BLaER1 treated with 17β-estradiol and CSF1 and Interleukin-3, amounts not matched to agents 10 nM and 100 nM (cell line): ENCODE data around the gene SLC12A2.

Experiments
- H3K27ac ChIP-seq, 11 experiments: shearing (Covaris generic); formaldehyde crosslinking; 2 replicates each; pipeline ENCODE4 v1.8.1; 2022
- H3K27me3 ChIP-seq, 11 experiments: shearing (Covaris generic); formaldehyde crosslinking; 2 replicates each; pipeline ENCODE4 v1.8.1; 2022
- H3K36me3 ChIP-seq, 11 experiments: shearing (Covaris generic); formaldehyde crosslinking; 2 replicates each; pipeline ENCODE4 v1.8.1; 2022
- H3K4me1 ChIP-seq, 10 experiments: shearing (Covaris generic); formaldehyde crosslinking; 2 replicates each; pipeline ENCODE4 v1.8.1; 2022
- H3K4me2 ChIP-seq, 11 experiments: shearing (Covaris generic); formaldehyde crosslinking; 2 replicates each; pipeline ENCODE4 v1.8.1; 2022
- H3K4me3 ChIP-seq, 10 experiments: shearing (Covaris generic); formaldehyde crosslinking; 2 replicates each; pipeline ENCODE4 v1.8.1; 2022
- H3K9ac ChIP-seq, 11 experiments: shearing (Covaris generic); formaldehyde crosslinking; 2 replicates each; pipeline ENCODE4 v1.8.1; 2022
- H3K9me3 ChIP-seq, 11 experiments: shearing (Covaris generic); formaldehyde crosslinking; replicated peaks in 1 of 11; 2 replicates each; pipeline ENCODE4 v1.8.1; 2022
- H4K20me1 ChIP-seq, 11 experiments: shearing (Covaris generic); formaldehyde crosslinking; 2 replicates each; pipeline ENCODE4 v1.8.1; 2022
- Cebpa-rat ChIP-seq, 11 experiments: shearing (Covaris generic); IDR thresholded peaks; 2 replicates each; pipeline ENCODE4 v1.8.1; 2022

Gene SLC12A2

DNA sequence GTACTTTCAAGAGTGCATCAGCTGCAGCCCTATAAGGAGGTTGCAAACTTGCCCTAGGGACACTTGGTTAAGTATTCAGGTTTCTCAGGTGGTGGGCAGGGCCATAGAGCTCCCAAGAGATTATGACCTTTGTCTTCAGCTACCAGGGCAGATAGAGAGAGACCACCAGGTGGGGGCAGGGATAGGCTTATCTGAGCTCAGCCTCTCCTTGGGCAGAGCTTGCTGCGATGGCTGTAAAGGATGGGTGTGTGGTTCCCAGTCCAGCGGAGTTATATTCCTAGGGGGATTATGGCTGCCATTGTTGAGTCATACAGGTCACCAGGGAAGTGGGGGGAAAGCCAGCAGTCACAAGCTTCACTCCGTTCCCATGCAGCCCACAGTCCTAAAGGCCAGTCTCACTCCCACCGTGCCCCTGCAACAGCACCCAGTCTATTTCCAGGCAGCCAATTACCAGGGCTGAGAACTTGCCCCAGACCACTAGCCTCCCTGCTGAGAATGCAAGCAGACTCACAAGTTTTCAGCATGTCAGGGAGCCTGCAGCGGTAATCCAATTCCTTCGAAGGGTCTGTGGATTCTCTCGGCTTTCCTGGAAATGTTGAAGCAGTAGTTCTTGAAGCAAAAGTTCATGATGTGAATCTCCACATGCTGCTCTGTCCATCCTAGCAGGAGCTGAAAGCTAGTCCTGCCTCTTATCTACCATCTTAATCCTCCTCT, 151.5 kb downstream of the SLC12A2 start:
- Histone ChIP-seq H3K4me3 (no peak overlapping the region), H4K20me1 (no peaks in the 10 kb centered on the region), H3K9ac (no peak overlapping the region), H3K4me1 (no peaks in the 10 kb centered on the region), H3K27me3 (no peaks in the 10 kb centered on the region), H3K4me2 (no peak overlapping the region), H3K27ac (no peak overlapping the region), H3K9me3 (no peaks in the 10 kb centered on the region; a peak in 1 of 22 replicates), H3K36me3 (no peaks in the 10 kb centered on the region)
- no peak for TF ChIP-seq Cebpa-rat (IDR thresholded peaks at IDR 0.05)

DNA sequence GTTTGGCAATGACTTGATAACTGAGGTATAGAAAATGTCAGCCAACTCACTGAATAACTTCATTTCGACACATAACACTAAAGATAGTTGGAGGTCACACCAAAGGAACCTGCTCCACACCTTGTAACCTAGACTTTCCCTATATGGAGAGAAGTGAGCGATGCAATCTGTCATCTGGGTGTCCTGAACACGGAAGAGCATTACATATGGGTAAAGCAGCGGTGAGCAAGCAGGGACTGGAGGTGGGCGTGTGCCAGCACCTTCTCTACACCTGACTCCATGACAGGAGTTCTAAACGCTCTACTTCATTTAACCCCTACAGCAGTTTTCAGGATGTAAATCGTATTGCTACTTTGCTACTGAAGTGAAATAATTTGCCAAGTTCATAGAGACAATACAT, 152.8 kb downstream of the SLC12A2 start:
- H3K9ac ChIP-seq: no peak overlapping the region
- H3K36me3 ChIP-seq: no peaks in the 10 kb centered on the region
- H3K4me1 ChIP-seq: no peaks in the 10 kb centered on the region
- no peak for TF ChIP-seq Cebpa-rat (IDR thresholded peaks at IDR 0.05)
- no peak overlapping the region for H3K27ac ChIP-seq
- no peaks in the 10 kb centered on the region for H4K20me1 ChIP-seq
- no peak overlapping the region for H3K4me2 ChIP-seq
- H3K4me3 ChIP-seq: no peak overlapping the region
- no peaks in the 10 kb centered on the region for H3K27me3 ChIP-seq
- H3K9me3 ChIP-seq: no peaks in the 10 kb centered on the region; a peak in 1 of 22 replicates

DNA sequence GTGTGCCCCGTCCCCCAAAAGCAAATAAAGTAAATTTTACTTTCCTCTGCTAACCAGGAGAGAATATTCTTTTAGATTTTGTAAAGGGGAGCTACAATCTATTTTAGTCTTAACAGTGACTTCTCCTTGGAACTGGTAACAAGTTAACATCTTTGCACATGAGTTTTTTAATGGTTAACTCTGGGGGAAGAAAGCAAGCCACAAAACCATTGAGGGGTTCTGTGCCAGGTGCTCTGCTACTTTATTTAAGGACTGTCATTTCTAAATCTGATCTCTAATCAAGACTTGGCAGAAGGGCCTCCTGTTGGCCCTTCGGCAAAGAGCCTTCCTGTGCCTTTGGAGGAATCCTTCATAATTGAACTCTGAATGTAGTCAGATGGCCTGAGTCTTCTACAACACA, 153.4 kb downstream of the SLC12A2 start:
- Histone ChIP-seq H4K20me1 (no peaks in the 10 kb centered on the region), H3K27me3 (no peaks in the 10 kb centered on the region), H3K9me3 (no peaks in the 10 kb centered on the region; a peak in 1 of 22 replicates), H3K4me1 (no peaks in the 10 kb centered on the region), H3K27ac (no peak overlapping the region), H3K9ac (no peak overlapping the region), H3K36me3 (no peaks in the 10 kb centered on the region), H3K4me2 (no peak overlapping the region), H3K4me3 (no peak overlapping the region)
- TF ChIP-seq Cebpa-rat (IDR thresholded peaks at IDR 0.05): no peak

DNA sequence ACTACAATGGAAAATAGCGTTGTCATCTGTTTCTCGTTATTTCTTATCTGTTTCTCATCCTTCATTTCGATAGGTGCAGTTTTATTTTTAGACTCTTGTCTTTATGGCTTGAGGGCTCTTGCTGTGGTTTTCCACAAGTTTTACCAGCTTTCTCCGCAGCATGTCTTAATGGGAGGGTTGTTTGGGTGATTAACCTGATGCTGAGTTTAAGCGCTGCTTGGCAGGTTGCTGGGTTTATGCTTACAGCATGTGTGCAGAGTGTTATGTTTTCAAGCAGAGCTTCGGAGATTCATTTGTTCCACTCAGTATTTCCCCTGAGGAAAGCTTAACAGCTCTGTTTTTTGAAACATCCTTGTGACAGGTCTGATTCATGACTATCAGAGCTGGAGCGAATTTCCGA, 154.0 kb downstream of the SLC12A2 start:
- no peak overlapping the region for H3K4me2 ChIP-seq
- H3K9me3 ChIP-seq: no peaks in the 10 kb centered on the region; a peak in 1 of 22 replicates
- H3K36me3 ChIP-seq: no peaks in the 10 kb centered on the region
- no peak overlapping the region for H3K9ac ChIP-seq
- no peaks in the 10 kb centered on the region for H4K20me1 ChIP-seq
- no peak for TF ChIP-seq Cebpa-rat (IDR thresholded peaks at IDR 0.05)
- no peak overlapping the region for H3K4me3 ChIP-seq
- H3K27ac ChIP-seq: no peak overlapping the region
- no peaks in the 10 kb centered on the region for H3K4me1 ChIP-seq
- no peaks in the 10 kb centered on the region for H3K27me3 ChIP-seq
